SK-N-SH (cell line): ENCODE measurements around the gene FBXO34. TPM values are rescaled to one million over a fixed set of nuclear protein-coding genes. Genes with fewer than 3 reads are reported as not detected.

ENCODE experiments used
- CTCF ChIA-PET: fragments of 300-600, 350-600 bp; formaldehyde crosslinking; extraction: SDS; loops from one replicate; lab custom pipeline; 2021; lab: Yijun Ruan, JAX
- POLR2A ChIA-PET: fragments of 350-600 bp; sonication (Branson Sonifier 250); formaldehyde crosslinking; extraction: SDS; loops from one replicate; lab custom pipeline; 2020; ENCODE audit warnings: antibody characterized with exemption, inconsistent platforms; lab: Yijun Ruan, JAX
- DNase-seq: peaks from one replicate; pipeline ENCODE4 v3.0.0; 2012
- H2AFZ ChIP-seq: fragments of 200-600 bp; sonication (generic); 2 replicates; pipeline ENCODE4 v1.8.1; 2016; ENCODE audit warnings: antibody characterized with exemption, mild to moderate bottlenecking, low read depth
- H3F3A ChIP-seq: fragments of 200-600 bp; sonication (generic); replicated peaks from 2 replicates; pipeline ENCODE3; 2016; ENCODE audit warnings: antibody characterized with exemption, mild to moderate bottlenecking; ENCODE audit not compliant: insufficient read depth
- H3K27ac ChIP-seq, 2 experiments: fragments of 200-500 bp in 1 of 2; fragments of 200-600 bp in 1 of 2; sonication (Bioruptor generic) in 1 of 2; sonication (generic), shearing (Covaris generic) in 1 of 2; 2 replicates each; pipeline versions ENCODE4 v1.5.1 to v1.6.1; 2014 to 2016; ENCODE audit warnings: low read depth in 2 of 2, inconsistent platforms in 1 of 2, low read length in 1 of 2, mild to moderate bottlenecking in 1 of 2, mixed read lengths in 1 of 2
- H3K27me3 ChIP-seq: fragments of 200-600 bp; sonication (generic), shearing (Covaris generic); 2 replicates; pipeline ENCODE4 v1.6.1; 2016; ENCODE audit warnings: mixed run types; ENCODE audit not compliant: insufficient read depth
- H3K36me3 ChIP-seq, 2 experiments: fragments of 200-500 bp in 1 of 2; fragments of 200-600 bp in 1 of 2; sonication (Bioruptor generic) in 1 of 2; sonication (generic) in 1 of 2; replicated peaks in 1 of 2; 2 replicates each; pipeline versions ENCODE3 to v1.5.1; 2014 to 2016; ENCODE audit warnings: low read length in 1 of 2, mild to moderate bottlenecking in 1 of 2; ENCODE audit not compliant: insufficient read depth in 2 of 2, control insufficient read depth in 1 of 2
- H3K4me1 ChIP-seq, 2 experiments: fragments of 200-500 bp in 1 of 2; fragments of 200-600 bp in 1 of 2; sonication (Bioruptor generic) in 1 of 2; sonication (generic), shearing (Covaris generic) in 1 of 2; 2 replicates each; pipeline versions ENCODE4 v1.5.1 to v1.6.1; 2014 to 2016; ENCODE audit warnings: low read depth in 1 of 2, low read length in 1 of 2, mixed run types in 1 of 2; ENCODE audit not compliant: insufficient read depth in 2 of 2, control insufficient read depth in 1 of 2
- H3K4me2 ChIP-seq: fragments of 200-600 bp; sonication (generic), shearing (Covaris generic); 2 replicates; pipeline ENCODE4 v1.6.1; 2017; ENCODE audit warnings: mixed run types
- H3K4me3 ChIP-seq, 2 experiments: fragments of 200-500 bp in 1 of 2; fragments of 200-600 bp in 1 of 2; sonication (Bioruptor generic) in 1 of 2; sonication (generic), shearing (Covaris generic) in 1 of 2; 2 replicates each; pipeline versions ENCODE4 v1.5.1 to v1.8.1; 2014 to 2016; ENCODE audit warnings: low read depth in 2 of 2, inconsistent platforms in 1 of 2, low read length in 1 of 2, mild to moderate bottlenecking in 1 of 2, mixed read lengths in 1 of 2, moderate library complexity in 1 of 2
- H3K79me2 ChIP-seq: fragments of 200-600 bp; sonication (generic); 2 replicates; pipeline ENCODE4 v1.8.1; 2017; ENCODE audit warnings: mild to moderate bottlenecking; ENCODE audit not compliant: insufficient read depth
- H3K9ac ChIP-seq: fragments of 200-600 bp; sonication (generic); 2 replicates; pipeline ENCODE4 v1.6.1; 2017; ENCODE audit warnings: mixed run types
- H3K9me2 ChIP-seq: fragments of 200-600 bp; sonication (generic); 2 replicates; pipeline ENCODE4 v1.6.1; 2017; ENCODE audit warnings: mixed run types
- H3K9me3 ChIP-seq: fragments of 200-600 bp; sonication (generic); 2 replicates; pipeline ENCODE4 v1.6.1; 2017; ENCODE audit warnings: mixed run types, mild to moderate bottlenecking, moderate library complexity
- H4K20me1 ChIP-seq: fragments of 200-600 bp; sonication (generic); 2 replicates; pipeline ENCODE4 v1.6.1; 2017; ENCODE audit warnings: mild to moderate bottlenecking, mixed run types; ENCODE audit not compliant: insufficient read depth
- CHD2 ChIP-seq: fragments of 150-350 bp; IDR thresholded peaks from 2 replicates; pipeline ENCODE4 v1.6.1; 2018; ENCODE audit warnings: low read length; ENCODE audit not compliant: partially characterized antibody
- EP300 ChIP-seq, 2 experiments: IDR thresholded peaks; 2 replicates each; pipeline versions ENCODE4 v1.4.0 to v1.6.1; 2012; ENCODE audit warnings: borderline replicate concordance in 1 of 2, low read depth in 1 of 2, low read length in 1 of 2
- EZH2phosphoT487 ChIP-seq: fragments of 200-600 bp; sonication (generic); IDR thresholded peaks from 2 replicates; pipeline ENCODE4 v1.6.1; 2017; ENCODE audit warnings: low read depth, mixed run types, mild to moderate bottlenecking, antibody characterized with exemption, moderate library complexity, borderline replicate concordance
- FOSL2 ChIP-seq: IDR thresholded peaks from 2 replicates; pipeline ENCODE4 v1.4.0; 2012; ENCODE audit warnings: low read depth, mild to moderate bottlenecking, moderate library complexity, borderline replicate concordance
- FOXJ3 ChIP-seq: sonication (generic); formaldehyde crosslinking; IDR thresholded peaks from 2 replicates; pipeline ENCODE4 v1.5.1; 2020; ENCODE audit warnings: mild to moderate bottlenecking, missing genetic modification reagents
- FOXM1 ChIP-seq: IDR thresholded peaks from 2 replicates; pipeline ENCODE4 v1.4.0; 2012; ENCODE audit warnings: low read depth, mild to moderate bottlenecking
- GABPA ChIP-seq: IDR thresholded peaks from 2 replicates; pipeline ENCODE4 v1.4.0; 2012; ENCODE audit warnings: low read depth, mild to moderate bottlenecking
- NFIC ChIP-seq: IDR thresholded peaks from 2 replicates; pipeline ENCODE4 v1.4.0; 2012; ENCODE audit warnings: borderline replicate concordance
- NRF1 ChIP-seq: IDR thresholded peaks from 2 replicates; pipeline ENCODE4 v1.6.1; 2012; ENCODE audit warnings: low read depth, mild to moderate bottlenecking, low read length
- RCOR1 ChIP-seq: fragments of 150-350 bp; IDR thresholded peaks from 2 replicates; pipeline ENCODE4 v1.6.1; 2017; ENCODE audit warnings: antibody characterized with exemption, low read length
- YY1 ChIP-seq: IDR thresholded peaks from 2 replicates; pipeline ENCODE4 v1.4.0; 2012; ENCODE audit warnings: low read depth, mild to moderate bottlenecking
- WGBS: methylation state at CpG from one replicate; pipeline ENCODE4 v1.1.6; 2017; ENCODE audit warnings: low lambda C conversion rate; 5-methylcytosine and 5-hydroxymethylcytosine counted together
- polyA plus RNA-seq, 3 experiments: library from polyadenylated mRNA; depleted of rRNA; stranded (reverse); fragments of >200 nt; gene quantifications; 2 replicates each; pipeline ENCODE4 v1.2.3, GENCODE V29; 2012
- TF ChIP-seq, protein P1 (sequence below): IDR thresholded peaks from 2 replicates; pipeline ENCODE4 v1.4.0; 2012; ENCODE audit warnings: low read depth, borderline replicate concordance
- TF ChIP-seq, protein P2 (sequence below): IDR thresholded peaks from 2 replicates; pipeline ENCODE4; 2012
- TF ChIP-seq, protein P3 (sequence below): IDR thresholded peaks from 2 replicates; pipeline ENCODE4 v1.4.0; 2012; ENCODE audit warnings: low read depth, borderline replicate concordance
- TF ChIP-seq, protein P4 (sequence below): IDR thresholded peaks from 2 replicates; pipeline ENCODE4 v1.6.1; 2012; ENCODE audit warnings: mild to moderate bottlenecking, low read depth, low read length, moderate library complexity
- TF ChIP-seq, protein P5 (sequence below): fragments of 200-600 bp; sonication (generic); IDR thresholded peaks from 2 replicates; pipeline ENCODE4 v1.6.1; 2017; ENCODE audit warnings: antibody characterized with exemption, mild to moderate bottlenecking, moderate library complexity

The FBXO34 gene
- polyA plus RNA-seq, 1 of the 3 experiments (the other 2 are of a cell fraction) = 10.0 TPM

DNA sequence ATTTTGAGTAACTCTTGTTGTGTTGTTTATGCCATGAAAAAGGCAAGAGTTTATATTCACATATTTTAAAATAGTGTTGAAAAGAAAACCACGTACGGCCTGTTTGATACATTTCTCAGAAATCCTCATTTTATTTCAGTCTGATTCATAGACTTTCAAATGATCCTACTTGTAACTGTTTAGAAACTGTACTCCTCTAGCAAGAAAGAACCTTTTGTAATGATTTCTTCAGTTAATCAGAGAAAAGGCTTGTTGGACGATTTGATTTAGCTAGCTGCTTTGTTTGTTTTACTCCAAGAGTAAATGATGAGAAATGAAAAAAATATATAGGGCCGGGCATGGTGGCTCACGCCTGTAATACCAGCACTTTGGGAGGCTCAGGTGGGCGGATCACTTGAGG, 17.2 kb downstream of the FBXO34 start:
- no peaks in the 10 kb centered on the region for H3K36me3 ChIP-seq
- H3K4me2 ChIP-seq = no peak overlapping the region
- H3K4me1 ChIP-seq = peaks cover 0 to 5% of the 10 kb centered on the region in 2 experiments; a peak in 1 of 4 replicates
- ChIA-PET POLR2A (no interaction called here), CTCF (no interaction called here)
- no peaks in the 10 kb centered on the region for H3F3A ChIP-seq
- H3K27ac ChIP-seq = no peak overlapping the region
- H3K9ac ChIP-seq = no peak overlapping the region
- no peak for DNase-seq
- peaks cover 41% of the 10 kb centered on the region for H4K20me1 ChIP-seq
- no peaks in the 10 kb centered on the region for H3K9me3 ChIP-seq
- no peak overlapping the region for H3K4me3 ChIP-seq
- H3K27me3 ChIP-seq = no peaks in the 10 kb centered on the region
- WGBS = 89% methylated on average over 6 of the region's 6 CpGs
- TF ChIP-seq, protein P1, sequence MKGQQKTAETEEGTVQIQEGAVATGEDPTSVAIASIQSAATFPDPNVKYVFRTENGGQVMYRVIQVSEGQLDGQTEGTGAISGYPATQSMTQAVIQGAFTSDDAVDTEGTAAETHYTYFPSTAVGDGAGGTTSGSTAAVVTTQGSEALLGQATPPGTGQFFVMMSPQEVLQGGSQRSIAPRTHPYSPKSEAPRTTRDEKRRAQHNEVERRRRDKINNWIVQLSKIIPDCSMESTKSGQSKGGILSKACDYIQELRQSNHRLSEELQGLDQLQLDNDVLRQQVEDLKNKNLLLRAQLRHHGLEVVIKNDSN = no peak
- TF ChIP-seq YY1 = no peak
- TF ChIP-seq NFIC = no peak
- TF ChIP-seq, protein P2, sequence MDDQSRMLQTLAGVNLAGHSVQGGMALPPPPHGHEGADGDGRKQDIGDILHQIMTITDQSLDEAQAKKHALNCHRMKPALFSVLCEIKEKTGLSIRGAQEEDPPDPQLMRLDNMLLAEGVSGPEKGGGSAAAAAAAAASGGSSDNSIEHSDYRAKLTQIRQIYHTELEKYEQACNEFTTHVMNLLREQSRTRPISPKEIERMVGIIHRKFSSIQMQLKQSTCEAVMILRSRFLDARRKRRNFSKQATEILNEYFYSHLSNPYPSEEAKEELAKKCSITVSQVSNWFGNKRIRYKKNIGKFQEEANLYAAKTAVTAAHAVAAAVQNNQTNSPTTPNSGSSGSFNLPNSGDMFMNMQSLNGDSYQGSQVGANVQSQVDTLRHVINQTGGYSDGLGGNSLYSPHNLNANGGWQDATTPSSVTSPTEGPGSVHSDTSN = no peak
- TF ChIP-seq, protein P3, sequence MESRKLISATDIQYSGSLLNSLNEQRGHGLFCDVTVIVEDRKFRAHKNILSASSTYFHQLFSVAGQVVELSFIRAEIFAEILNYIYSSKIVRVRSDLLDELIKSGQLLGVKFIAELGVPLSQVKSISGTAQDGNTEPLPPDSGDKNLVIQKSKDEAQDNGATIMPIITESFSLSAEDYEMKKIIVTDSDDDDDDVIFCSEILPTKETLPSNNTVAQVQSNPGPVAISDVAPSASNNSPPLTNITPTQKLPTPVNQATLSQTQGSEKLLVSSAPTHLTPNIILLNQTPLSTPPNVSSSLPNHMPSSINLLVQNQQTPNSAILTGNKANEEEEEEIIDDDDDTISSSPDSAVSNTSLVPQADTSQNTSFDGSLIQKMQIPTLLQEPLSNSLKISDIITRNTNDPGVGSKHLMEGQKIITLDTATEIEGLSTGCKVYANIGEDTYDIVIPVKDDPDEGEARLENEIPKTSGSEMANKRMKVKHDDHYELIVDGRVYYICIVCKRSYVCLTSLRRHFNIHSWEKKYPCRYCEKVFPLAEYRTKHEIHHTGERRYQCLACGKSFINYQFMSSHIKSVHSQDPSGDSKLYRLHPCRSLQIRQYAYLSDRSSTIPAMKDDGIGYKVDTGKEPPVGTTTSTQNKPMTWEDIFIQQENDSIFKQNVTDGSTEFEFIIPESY = no peak
- no peak for TF ChIP-seq NRF1
- no peak for TF ChIP-seq FOXM1
- no peak for TF ChIP-seq FOXJ3
- no peak for TF ChIP-seq RCOR1
- TF ChIP-seq, protein P4, sequence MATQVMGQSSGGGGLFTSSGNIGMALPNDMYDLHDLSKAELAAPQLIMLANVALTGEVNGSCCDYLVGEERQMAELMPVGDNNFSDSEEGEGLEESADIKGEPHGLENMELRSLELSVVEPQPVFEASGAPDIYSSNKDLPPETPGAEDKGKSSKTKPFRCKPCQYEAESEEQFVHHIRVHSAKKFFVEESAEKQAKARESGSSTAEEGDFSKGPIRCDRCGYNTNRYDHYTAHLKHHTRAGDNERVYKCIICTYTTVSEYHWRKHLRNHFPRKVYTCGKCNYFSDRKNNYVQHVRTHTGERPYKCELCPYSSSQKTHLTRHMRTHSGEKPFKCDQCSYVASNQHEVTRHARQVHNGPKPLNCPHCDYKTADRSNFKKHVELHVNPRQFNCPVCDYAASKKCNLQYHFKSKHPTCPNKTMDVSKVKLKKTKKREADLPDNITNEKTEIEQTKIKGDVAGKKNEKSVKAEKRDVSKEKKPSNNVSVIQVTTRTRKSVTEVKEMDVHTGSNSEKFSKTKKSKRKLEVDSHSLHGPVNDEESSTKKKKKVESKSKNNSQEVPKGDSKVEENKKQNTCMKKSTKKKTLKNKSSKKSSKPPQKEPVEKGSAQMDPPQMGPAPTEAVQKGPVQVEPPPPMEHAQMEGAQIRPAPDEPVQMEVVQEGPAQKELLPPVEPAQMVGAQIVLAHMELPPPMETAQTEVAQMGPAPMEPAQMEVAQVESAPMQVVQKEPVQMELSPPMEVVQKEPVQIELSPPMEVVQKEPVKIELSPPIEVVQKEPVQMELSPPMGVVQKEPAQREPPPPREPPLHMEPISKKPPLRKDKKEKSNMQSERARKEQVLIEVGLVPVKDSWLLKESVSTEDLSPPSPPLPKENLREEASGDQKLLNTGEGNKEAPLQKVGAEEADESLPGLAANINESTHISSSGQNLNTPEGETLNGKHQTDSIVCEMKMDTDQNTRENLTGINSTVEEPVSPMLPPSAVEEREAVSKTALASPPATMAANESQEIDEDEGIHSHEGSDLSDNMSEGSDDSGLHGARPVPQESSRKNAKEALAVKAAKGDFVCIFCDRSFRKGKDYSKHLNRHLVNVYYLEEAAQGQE = no peak
- TF ChIP-seq CHD2 = no peak
- TF ChIP-seq EP300 (IDR thresholded peaks at IDR 0.05; ENCODE audit: borderline replicate concordance in 1 of 2, low read depth in 1 of 2, low read length in 1 of 2) = no peak
- TF ChIP-seq, protein P5, sequence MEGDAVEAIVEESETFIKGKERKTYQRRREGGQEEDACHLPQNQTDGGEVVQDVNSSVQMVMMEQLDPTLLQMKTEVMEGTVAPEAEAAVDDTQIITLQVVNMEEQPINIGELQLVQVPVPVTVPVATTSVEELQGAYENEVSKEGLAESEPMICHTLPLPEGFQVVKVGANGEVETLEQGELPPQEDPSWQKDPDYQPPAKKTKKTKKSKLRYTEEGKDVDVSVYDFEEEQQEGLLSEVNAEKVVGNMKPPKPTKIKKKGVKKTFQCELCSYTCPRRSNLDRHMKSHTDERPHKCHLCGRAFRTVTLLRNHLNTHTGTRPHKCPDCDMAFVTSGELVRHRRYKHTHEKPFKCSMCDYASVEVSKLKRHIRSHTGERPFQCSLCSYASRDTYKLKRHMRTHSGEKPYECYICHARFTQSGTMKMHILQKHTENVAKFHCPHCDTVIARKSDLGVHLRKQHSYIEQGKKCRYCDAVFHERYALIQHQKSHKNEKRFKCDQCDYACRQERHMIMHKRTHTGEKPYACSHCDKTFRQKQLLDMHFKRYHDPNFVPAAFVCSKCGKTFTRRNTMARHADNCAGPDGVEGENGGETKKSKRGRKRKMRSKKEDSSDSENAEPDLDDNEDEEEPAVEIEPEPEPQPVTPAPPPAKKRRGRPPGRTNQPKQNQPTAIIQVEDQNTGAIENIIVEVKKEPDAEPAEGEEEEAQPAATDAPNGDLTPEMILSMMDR = no peak
- no peak for TF ChIP-seq EZH2phosphoT487
- no peak for TF ChIP-seq GABPA
- no peak for TF ChIP-seq FOSL2
- TF ChIP-seq, all 33 proteins: peak for 0
- Histone ChIP-seq H2AFZ (no peak overlapping the region), H3K79me2 (peaks cover 96% of the 10 kb centered on the region), H3K9me2 (no peaks in the 10 kb centered on the region)
